CD4-positive, alpha-beta T cell (primary cell): ENCODE measurements around the gene KRTAP10-7. TPM values are rescaled to one million over a fixed set of nuclear protein-coding genes. Genes with fewer than 3 reads are reported as not detected.

Source experiments
- ATAC-seq: fragments of 200-7000 bp; cut with Tn5 transposase; one replicate; pipeline ENCODE4 v1.10.0; 2022; ENCODE audit warnings: mild to moderate bottlenecking; ENCODE audit not compliant: poor library complexity
- CTCF ChIA-PET: fragments of 350-600 bp; sonication (Branson Sonifier 250); formaldehyde crosslinking; loops from one replicate; lab custom pipeline; 2021; ENCODE audit warnings: antibody characterized with exemption, inconsistent platforms; lab: Charles Lee
- POLR2A ChIA-PET: fragments of 350-600 bp; sonication (Branson Sonifier 250); formaldehyde crosslinking; loops from one replicate; lab custom pipeline; 2021; ENCODE audit warnings: antibody characterized with exemption, inconsistent platforms; lab: Charles Lee
- DNase-seq, 14 experiments: peaks; one replicate each; pipeline ENCODE4 v3.0.0-alpha.2; 2013 to 2020; ENCODE audit warnings: mixed read lengths in 2 of 14
- H3K27ac ChIP-seq, 2 donors: one replicate each; pipeline versions ENCODE4 v1.5.1 to v1.7.0; 2013; ENCODE audit warnings: low read length in 2 of 2, low read depth in 1 of 2, mild to moderate bottlenecking in 1 of 2
- H3K27me3 ChIP-seq, 2 experiments: 1 replicate in 1 of 2; 2 replicates in 1 of 2; pipeline versions ENCODE4 v1.6.1 to v1.7.0; 2013; ENCODE audit warnings: low read length in 2 of 2, control low read depth in 1 of 2, mild to moderate bottlenecking in 1 of 2, moderate library complexity in 1 of 2; ENCODE audit not compliant: insufficient read depth in 2 of 2, control insufficient read depth in 1 of 2
- H3K36me3 ChIP-seq: one replicate; pipeline ENCODE4 v1.6.1; 2013; ENCODE audit warnings: low read length, control low read depth; ENCODE audit not compliant: insufficient read depth
- H3K4me1 ChIP-seq: one replicate; pipeline ENCODE4 v1.6.1; 2013; ENCODE audit warnings: low read length, control low read depth; ENCODE audit not compliant: insufficient read depth
- H3K4me3 ChIP-seq: one replicate; pipeline ENCODE4 v1.5.1; 2013; ENCODE audit warnings: mild to moderate bottlenecking, low read length, moderate library complexity
- H3K9me3 ChIP-seq, 2 experiments: 1 replicate in 1 of 2; 2 replicates in 1 of 2; pipeline versions ENCODE4 v1.6.1 to v1.7.0; 2013; ENCODE audit warnings: low read length in 2 of 2, mild to moderate bottlenecking in 2 of 2, control low read depth in 1 of 2, moderate library complexity in 1 of 2; ENCODE audit not compliant: control insufficient read depth in 1 of 2, insufficient read depth in 1 of 2
- H3K27ac Mint-ChIP-seq: one replicate; pipeline ENCODE4 v1.8.0; 2020; ENCODE audit warnings: mixed read lengths
- H3K27me3 Mint-ChIP-seq: one replicate; pipeline ENCODE4 v1.8.0; 2021; ENCODE audit warnings: mixed read lengths
- H3K36me3 Mint-ChIP-seq: one replicate; pipeline ENCODE4 v1.8.0; 2021; ENCODE audit warnings: low read depth, mixed read lengths
- H3K4me1 Mint-ChIP-seq: one replicate; pipeline ENCODE4 v1.8.0; 2021; ENCODE audit warnings: low read depth, mixed read lengths
- H3K4me3 Mint-ChIP-seq: one replicate; pipeline ENCODE4 v1.8.0; 2020; ENCODE audit warnings: mild to moderate bottlenecking, mixed read lengths
- H3K9me3 Mint-ChIP-seq: one replicate; pipeline ENCODE4 v1.8.0; 2020; ENCODE audit warnings: mixed read lengths
- CTCF ChIP-seq: fragments of 200-600 bp; IDR thresholded peaks from one replicate; pipeline ENCODE4 v1.8.0; 2022; ENCODE audit warnings: antibody characterized with exemption, mild to moderate bottlenecking
- intact Hi-C, 2 experiments: fragments of 100-400 bp; cut with DNase I in 1 of 2; cut with micrococcal nuclease in 1 of 2; formaldehyde crosslinking; loops; one replicate each; pipeline versions ENCODE4 v1.15.1 to v1.9.0; 2023 to 2025; cut with DNase I, micrococcal nuclease
- total RNA-seq, 174 experiments: library from RNA in 2 of 174; stranded (reverse) in 2 of 174; gene quantifications; one replicate each; pipeline ENCODE4 v1.2.3 and lab custom pipeline; 2021 to 2026

The KRTAP10-7 gene
- total RNA-seq, 2 experiments from 2014 or later = not detected

DNA sequence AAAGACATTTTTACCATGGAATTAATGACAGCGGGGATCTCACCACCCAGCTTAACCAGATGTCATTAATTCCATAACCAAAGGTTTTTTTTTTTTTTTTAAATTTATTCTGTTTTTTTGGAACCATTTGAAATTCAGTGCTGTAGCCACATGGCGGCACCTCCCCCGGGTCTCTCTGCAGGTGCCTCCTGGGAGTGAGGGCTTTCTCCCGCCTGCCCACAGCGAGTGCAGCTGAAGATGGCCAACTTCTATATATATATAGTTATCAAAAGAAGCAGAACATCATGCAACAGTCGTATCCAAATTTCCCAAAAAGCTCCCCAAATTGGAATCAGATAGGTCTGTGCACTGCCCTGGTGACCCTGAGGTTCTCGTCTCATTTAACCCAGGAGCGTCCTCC lies 15.1 kb downstream of the KRTAP10-7 start:
- H3K27me3 Mint-ChIP-seq = no peaks in the 10 kb centered on the region
- no peak overlapping the region for H3K27ac ChIP-seq
- intact Hi-C loops = loop anchor here (5.0 to 10.0 kb wide), 3 partner anchors 37 to 107 kb away; partner anchors contain the start of genes KRTAP10-1 (in 1 of the 2) and KRTAP12-4 (in 1 of the 2)
- peaks cover 20 to 21% of the 10 kb centered on the region in 2 experiments for H3K9me3 ChIP-seq
- no peaks in the 10 kb centered on the region for H3K36me3 ChIP-seq
- H3K4me3 ChIP-seq = no peak overlapping the region
- no peak overlapping the region for H3K4me3 Mint-ChIP-seq
- ChIA-PET CTCF (no interaction called here), POLR2A (no interaction called here)
- no peak for ATAC-seq
- no peak for TF ChIP-seq CTCF
- no peak for DNase-seq
- peaks cover 42% of the 10 kb centered on the region for H3K4me1 ChIP-seq
- no peaks in the 10 kb centered on the region for H3K27me3 ChIP-seq
- no peak overlapping the region for H3K27ac Mint-ChIP-seq
- peaks cover 48% of the 10 kb centered on the region for H3K4me1 Mint-ChIP-seq
- H3K9me3 Mint-ChIP-seq = peaks cover 12% of the 10 kb centered on the region
- peaks cover 19% of the 10 kb centered on the region for H3K36me3 Mint-ChIP-seq

DNA sequence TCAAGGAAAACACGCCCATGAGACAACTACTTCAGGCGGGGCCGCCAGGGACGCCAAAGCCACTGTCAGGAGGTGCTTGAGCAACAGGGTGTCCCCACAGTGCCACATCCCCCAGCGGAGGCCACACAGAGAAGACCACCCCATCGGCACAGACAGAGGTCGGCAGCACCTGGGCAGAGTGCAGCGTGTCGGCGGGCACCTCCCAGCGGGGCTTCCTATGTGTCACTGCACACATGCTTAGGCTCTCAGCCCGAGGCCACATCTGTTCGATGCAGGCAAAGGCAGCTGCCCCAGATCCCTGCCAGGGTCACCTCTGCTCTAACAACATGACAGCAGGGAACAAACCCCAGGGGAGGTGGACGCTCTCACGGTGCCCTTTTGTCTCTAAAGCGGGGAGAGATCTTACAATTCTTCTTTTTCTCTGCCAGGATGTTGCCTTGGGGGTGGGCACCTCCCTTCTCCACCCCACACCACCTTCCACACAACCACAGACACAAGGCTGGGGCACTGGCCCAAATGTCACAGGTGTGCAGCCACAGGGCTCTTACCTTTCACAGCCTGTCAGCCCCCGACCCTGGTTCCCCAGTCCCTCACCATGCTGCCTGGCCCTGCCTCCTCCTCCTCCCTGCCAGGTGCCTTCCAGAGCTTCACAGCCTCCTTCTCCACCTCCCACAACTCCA lies 15.7 kb downstream of the KRTAP10-7 start:
- peaks cover 24% of the 10 kb centered on the region for H3K36me3 Mint-ChIP-seq
- H3K27me3 ChIP-seq = no peaks in the 10 kb centered on the region
- peaks cover 15 to 17% of the 10 kb centered on the region in 2 experiments for H3K9me3 ChIP-seq
- TF ChIP-seq CTCF = no peak
- no peak overlapping the region for H3K4me3 ChIP-seq
- H3K36me3 ChIP-seq = no peaks in the 10 kb centered on the region
- no peaks in the 10 kb centered on the region for H3K27me3 Mint-ChIP-seq
- H3K4me1 ChIP-seq = peaks cover 42% of the 10 kb centered on the region
- CTCF ChIA-PET = no interaction called here
- POLR2A ChIA-PET = interaction anchor here (1.4 kb wide), 1 partner anchor 42 kb away, joined by 3 read pairs; the partner anchor contains the start of gene KRTAP12-3
- H3K4me3 Mint-ChIP-seq = peak overlapping the region; percentile 25
- intact Hi-C loops = loop anchor here (5.0 to 10.0 kb wide), 3 partner anchors 36 to 106 kb away; partner anchors contain the start of genes KRTAP10-1 (in 1 of the 2) and KRTAP12-4 (in 1 of the 2)
- H3K27ac Mint-ChIP-seq = peak overlapping the region; percentile 14
- no peak for DNase-seq
- peaks cover 16% of the 10 kb centered on the region for H3K9me3 Mint-ChIP-seq
- ATAC-seq = no peak
- H3K4me1 Mint-ChIP-seq = peaks cover 52% of the 10 kb centered on the region
- H3K27ac ChIP-seq = no peak overlapping the region

- Mint-ChIP-seq H3K27ac (no peak overlapping the region), H3K9me3 (peaks cover 16% of the 10 kb centered on the region), H3K4me3 (peak overlapping the region; percentile 25), H3K27me3 (no peaks in the 10 kb centered on the region), H3K4me1 (peaks cover 52% of the 10 kb centered on the region), H3K36me3 (peaks cover 28% of the 10 kb centered on the region)
- H3K27ac ChIP-seq = no peak overlapping the region
- TF ChIP-seq CTCF = no peak
- peaks cover 13 to 16% of the 10 kb centered on the region in 2 experiments for H3K9me3 ChIP-seq
- CTCF ChIA-PET = no interaction called here
- DNase-seq = no peak
- POLR2A ChIA-PET = interaction anchor here (1.4 kb wide), 1 partner anchor 41 kb away, joined by 3 read pairs; the partner anchor contains the start of gene KRTAP12-3
- intact Hi-C loops = loop anchor here (5.0 to 10.0 kb wide), 3 partner anchors 36 to 106 kb away; partner anchors contain the start of genes KRTAP10-1 (in 1 of the 2) and KRTAP12-4 (in 1 of the 2)
- peaks cover 42% of the 10 kb centered on the region for H3K4me1 ChIP-seq
- H3K36me3 ChIP-seq = no peaks in the 10 kb centered on the region
- ATAC-seq = no peak
- no peaks in the 10 kb centered on the region for H3K27me3 ChIP-seq
- H3K4me3 ChIP-seq = no peak overlapping the region
Observed at GRCh38 chr21:44616591-44616926, 16.2 kb downstream of the KRTAP10-7 start.
